22Rv1 (cell line): Measurements from ENCODE around the gene ZNF618.
A peak's percentile ranks its signal among the peaks of the same experiment; 100 is the strongest.

Experiments used
- H3K27ac ChIP-seq: fragments of 450-650 bp; 2 replicates; pipeline ENCODE4 v1.5.1; 2017
- ZFX ChIP-seq: fragments of 450-650 bp; IDR thresholded peaks from 2 replicates; pipeline ENCODE4 v1.6.1; 2017; ENCODE audit warnings: antibody characterized with exemption, borderline replicate concordance
- TF ChIP-seq, protein P1 (sequence below): fragments of 450-650 bp; IDR thresholded peaks from 2 replicates; pipeline ENCODE4 v1.5.1; 2017; ENCODE audit warnings: mild to moderate bottlenecking

Gene ZNF618

DNA sequence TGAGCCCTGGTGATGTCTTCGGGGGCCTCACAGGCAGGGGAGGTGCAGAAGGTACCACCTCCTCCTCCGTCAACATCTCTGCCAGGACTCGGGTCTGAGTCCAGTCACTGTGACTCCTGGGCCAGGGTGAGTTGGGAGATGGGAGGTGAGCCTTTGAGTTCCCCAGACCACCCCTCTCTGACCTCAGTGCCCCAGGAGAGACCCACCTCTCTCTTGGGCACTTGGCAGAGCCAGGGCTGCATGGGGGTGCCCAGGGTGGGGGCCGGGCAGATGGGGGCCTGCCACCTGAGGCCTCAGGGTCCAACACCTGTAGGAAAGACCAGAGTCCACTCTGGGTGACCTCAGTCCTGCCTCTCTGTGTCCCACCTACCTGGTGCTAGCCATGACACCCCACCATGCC is 216.2 kb downstream of the ZNF618 start:
- 0 out of 2 replicates have a peak overlapping the region, but pooled peaks have one; percentile 10 for H3K27ac ChIP-seq
- TF ChIP-seq ZFX, result no peak
- TF ChIP-seq, protein P1, sequence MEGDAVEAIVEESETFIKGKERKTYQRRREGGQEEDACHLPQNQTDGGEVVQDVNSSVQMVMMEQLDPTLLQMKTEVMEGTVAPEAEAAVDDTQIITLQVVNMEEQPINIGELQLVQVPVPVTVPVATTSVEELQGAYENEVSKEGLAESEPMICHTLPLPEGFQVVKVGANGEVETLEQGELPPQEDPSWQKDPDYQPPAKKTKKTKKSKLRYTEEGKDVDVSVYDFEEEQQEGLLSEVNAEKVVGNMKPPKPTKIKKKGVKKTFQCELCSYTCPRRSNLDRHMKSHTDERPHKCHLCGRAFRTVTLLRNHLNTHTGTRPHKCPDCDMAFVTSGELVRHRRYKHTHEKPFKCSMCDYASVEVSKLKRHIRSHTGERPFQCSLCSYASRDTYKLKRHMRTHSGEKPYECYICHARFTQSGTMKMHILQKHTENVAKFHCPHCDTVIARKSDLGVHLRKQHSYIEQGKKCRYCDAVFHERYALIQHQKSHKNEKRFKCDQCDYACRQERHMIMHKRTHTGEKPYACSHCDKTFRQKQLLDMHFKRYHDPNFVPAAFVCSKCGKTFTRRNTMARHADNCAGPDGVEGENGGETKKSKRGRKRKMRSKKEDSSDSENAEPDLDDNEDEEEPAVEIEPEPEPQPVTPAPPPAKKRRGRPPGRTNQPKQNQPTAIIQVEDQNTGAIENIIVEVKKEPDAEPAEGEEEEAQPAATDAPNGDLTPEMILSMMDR, result no peak

GRCh38 chr9:114093031-114093471 is 216.9 kb downstream of the ZNF618 start:
- H3K27ac ChIP-seq, result 0 out of 2 replicates have a peak overlapping the region, but pooled peaks have one; percentile 10
- TF ChIP-seq, protein P1, result no peak
- no peak for TF ChIP-seq ZFX

GRCh38 chr9:114093761-114094505 is 217.8 kb downstream of the ZNF618 start:
- no peak overlapping the region for H3K27ac ChIP-seq
- TF ChIP-seq ZFX, result no peak
- TF ChIP-seq, protein P1, result no peak

DNA sequence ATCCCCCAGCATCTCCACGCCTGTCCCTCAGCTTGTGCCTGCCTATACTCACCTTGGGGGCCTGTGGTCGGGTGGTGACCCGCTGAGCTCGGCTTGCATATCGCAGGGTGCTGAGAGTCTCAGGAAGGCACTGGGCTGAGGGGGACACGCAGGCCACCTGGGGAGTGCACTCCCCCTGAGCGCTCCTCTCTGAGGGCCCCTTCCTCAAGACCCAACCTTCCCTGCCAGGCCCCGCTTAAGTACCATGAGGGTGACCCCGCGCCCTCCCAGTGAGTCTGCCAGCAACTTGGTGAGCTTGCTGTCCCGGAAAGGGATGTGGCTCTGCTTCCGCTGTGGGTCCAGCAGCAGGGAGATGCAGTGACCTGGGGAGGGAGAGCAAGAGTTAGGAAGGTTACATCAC is 218.9 kb downstream of the ZNF618 start:
- no peak for TF ChIP-seq ZFX
- TF ChIP-seq, protein P1, result no peak
- H3K27ac ChIP-seq, result 0 out of 2 replicates have a peak overlapping the region, but pooled peaks have one; percentile 23

DNA sequence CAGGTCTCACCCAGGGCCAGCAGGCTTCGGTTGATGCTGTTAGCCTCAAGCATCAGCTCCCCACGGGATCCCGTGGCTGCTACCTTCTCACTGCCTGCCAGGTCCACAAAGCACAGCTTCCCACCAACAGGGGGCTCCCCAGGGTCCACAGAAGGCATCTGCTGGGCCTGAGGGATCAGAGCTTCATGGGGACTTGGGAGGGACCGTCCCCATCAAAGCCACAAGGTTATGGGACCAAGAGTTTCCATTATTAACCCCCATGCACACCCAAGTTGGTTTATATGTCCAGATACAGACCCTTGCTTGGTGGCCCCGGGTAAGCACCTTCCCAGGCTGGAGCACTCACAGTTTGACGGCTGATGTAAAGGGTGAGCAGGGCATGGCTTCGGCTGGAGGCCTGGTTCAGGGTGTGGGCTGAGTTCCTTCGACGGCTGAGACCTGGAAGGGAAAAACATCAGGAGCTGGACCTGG is 220.0 kb downstream of the ZNF618 start:
- no peak for TF ChIP-seq ZFX
- TF ChIP-seq, protein P1, result peak; percentile 9; the same call in 1 of the 2 replicates
- H3K27ac ChIP-seq, result peak overlapping the region; percentile 23; the same call in 1 of the 2 replicates

GRCh38 chr9:114096866-114097612 is 220.9 kb downstream of the ZNF618 start:
- peak overlapping the region; percentile 87 for H3K27ac ChIP-seq
- TF ChIP-seq, protein P1, result no peak
- no peak for TF ChIP-seq ZFX
